Adrenal gland (tissue), 19 donors: ENCODE data around the gene GAL3ST1. TPM values are rescaled to one million over a fixed set of nuclear protein-coding genes. Genes with fewer than 3 reads are reported as not detected.
"Not testable (repeated sequence)": the region's sequence is repeated elsewhere in the genome, so short reads cannot be mapped to it uniquely, and the experiment has no call there.

Experiments
- DNase-seq, 7 donors: peaks; one replicate each; pipeline ENCODE4 v3.0.0-alpha.2; 2019 to 2020
- H3K27ac ChIP-seq, 5 donors: fragments of 200-600 bp; sonication (generic) in 4 of 5; 1 replicate in 3 of 5; 2 replicates in 2 of 5; pipeline versions ENCODE4 v1.5.1 to v1.8.0; 2016 to 2020; ENCODE audit warnings: mild to moderate bottlenecking in 1 of 5
- H3K27me3 ChIP-seq: fragments of 200-600 bp; 2 replicates; pipeline ENCODE4 v1.8.0; 2021
- H3K36me3 ChIP-seq, 2 donors: fragments of 200-600 bp; replicated peaks in 1 of 2; 1 replicate in 1 of 2; 2 replicates in 1 of 2; pipeline versions ENCODE4 v1.5.1 to v1.8.0; 2018 to 2022
- H3K4me1 ChIP-seq, 2 donors: fragments of 200-600 bp; replicated peaks in 1 of 2; 1 replicate in 1 of 2; 2 replicates in 1 of 2; pipeline versions ENCODE4 v1.5.1 to v1.8.0; 2018 to 2021
- H3K4me3 ChIP-seq, 4 donors: fragments of 200-600 bp; sonication (generic) in 3 of 4; one replicate each; pipeline ENCODE4 v1.5.1; 2016 to 2018
- H3K9me3 ChIP-seq, 3 donors: fragments of 200-600 bp; sonication (generic) in 1 of 3; replicated peaks in 1 of 3; 1 replicate in 2 of 3; 2 replicates in 1 of 3; pipeline versions ENCODE4 v1.5.1 to v1.8.0; 2016 to 2021
- POLR2A ChIP-seq, 2 donors: fragments of 450-650 bp; IDR thresholded peaks; one replicate each; pipeline ENCODE4 v1.6.1; 2017; ENCODE audit warnings: antibody characterized with exemption in 2 of 2, mild to moderate bottlenecking in 2 of 2, moderate library complexity in 1 of 2
- WGBS, 4 donors: extraction: QIAGEN DNeasy Blood & Tissue Kit in 2 of 4; methylation state at CpG; one replicate each; pipeline versions ENCODE4 v1.1.5 to v1.1.7; 2013 to 2017; 5-methylcytosine and 5-hydroxymethylcytosine counted together
- intact Hi-C, 2 donors: fragments of 100-400 bp; cut with DNase I; formaldehyde crosslinking; loops; one replicate each; pipeline versions ENCODE4 v1.14.1 to v1.15.0; 2022 to 2023
- long read RNA-seq, 10 donors: library from polyadenylated mRNA in 3 of 10; unstranded in 2 of 10; stranded (forward) in 1 of 10; transcript quantifications; one replicate each; pipeline ENCODE4 v2.0.0 and lab custom pipeline, GENCODE V29; 2021 to 2026
- polyA plus RNA-seq, 3 donors: library from polyadenylated mRNA; stranded (reverse); fragments of 200-250 nt in 2 of 3; fragments of 350-450 nt in 1 of 3; fragmentation: Illumina TruSeq in 1 of 3; extraction: RNeasy Lipid Tissue Mini Kit (QIAGEN cat#74804) in 1 of 3; gene quantifications; one replicate each; pipeline ENCODE4 v1.2.3, GENCODE V29; 2013 to 2014
- total RNA-seq, 9 donors: library from RNA; depleted of rRNA in 4 of 9; stranded (reverse); fragments of >200 nt in 4 of 9; fragments of 120-200 nt in 1 of 9; fragmentation: NEBNext Ultra II Directional in 1 of 9; extraction: Animal tissue kit (Norgen Biotek cat#: 25700) in 1 of 9; gene quantifications; one replicate each; pipeline versions ENCODE4 v1.1.0 to v1.2.4, GENCODE V29; 2013 to 2023
- TF ChIP-seq, protein P1 (sequence below), 6 experiments: fragments of 450-650 bp in 4 of 6; fragments of 200-600 bp in 2 of 6; sonication (generic) in 1 of 6; IDR thresholded peaks; 1 replicate in 5 of 6; 2 replicates in 1 of 6; pipeline versions ENCODE4 v1.5.1 to v1.8.0; 2016 to 2021; ENCODE audit warnings: antibody characterized with exemption in 6 of 6, mild to moderate bottlenecking in 2 of 6, moderate library complexity in 1 of 6
- donor health status: healthy with polysubstance abuse.
- donor health status: Bipolar disorder and iron deficiency.
- donor health status: DM: yes; HTN: yes; CAD: no.
- donor health status: DM: no; HTN: no; CAD: no.
- donor health status: DM: no; HTN: no; CAD: no.
- donor health status: DM: yes; HTN: yes; CAD: no.

Gene GAL3ST1, protein sequence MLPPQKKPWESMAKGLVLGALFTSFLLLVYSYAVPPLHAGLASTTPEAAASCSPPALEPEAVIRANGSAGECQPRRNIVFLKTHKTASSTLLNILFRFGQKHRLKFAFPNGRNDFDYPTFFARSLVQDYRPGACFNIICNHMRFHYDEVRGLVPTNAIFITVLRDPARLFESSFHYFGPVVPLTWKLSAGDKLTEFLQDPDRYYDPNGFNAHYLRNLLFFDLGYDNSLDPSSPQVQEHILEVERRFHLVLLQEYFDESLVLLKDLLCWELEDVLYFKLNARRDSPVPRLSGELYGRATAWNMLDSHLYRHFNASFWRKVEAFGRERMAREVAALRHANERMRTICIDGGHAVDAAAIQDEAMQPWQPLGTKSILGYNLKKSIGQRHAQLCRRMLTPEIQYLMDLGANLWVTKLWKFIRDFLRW
- total RNA-seq (under 1 TPM in 2 of 9 donors, not detected in 7; 0.31 to 0.33 TPM), polyA plus RNA-seq (under 1 TPM in 2 of 3 donors, not detected in 1; 0.57 to 0.72 TPM)
- long read RNA-seq, donor 1: 0 reads
- long read RNA-seq, donor 2: 0 reads
- long read RNA-seq, donor 3: 0 reads
- long read RNA-seq, donor 4: 0 reads
- long read RNA-seq, donor 5: 0 reads
- long read RNA-seq, donor 6: 0 reads
- long read RNA-seq, donor 7: 0 reads
- long read RNA-seq, donor 8: 0 reads
- long read RNA-seq, donor 9: 0 reads
- long read RNA-seq, donor 10: 0 reads

DNA sequence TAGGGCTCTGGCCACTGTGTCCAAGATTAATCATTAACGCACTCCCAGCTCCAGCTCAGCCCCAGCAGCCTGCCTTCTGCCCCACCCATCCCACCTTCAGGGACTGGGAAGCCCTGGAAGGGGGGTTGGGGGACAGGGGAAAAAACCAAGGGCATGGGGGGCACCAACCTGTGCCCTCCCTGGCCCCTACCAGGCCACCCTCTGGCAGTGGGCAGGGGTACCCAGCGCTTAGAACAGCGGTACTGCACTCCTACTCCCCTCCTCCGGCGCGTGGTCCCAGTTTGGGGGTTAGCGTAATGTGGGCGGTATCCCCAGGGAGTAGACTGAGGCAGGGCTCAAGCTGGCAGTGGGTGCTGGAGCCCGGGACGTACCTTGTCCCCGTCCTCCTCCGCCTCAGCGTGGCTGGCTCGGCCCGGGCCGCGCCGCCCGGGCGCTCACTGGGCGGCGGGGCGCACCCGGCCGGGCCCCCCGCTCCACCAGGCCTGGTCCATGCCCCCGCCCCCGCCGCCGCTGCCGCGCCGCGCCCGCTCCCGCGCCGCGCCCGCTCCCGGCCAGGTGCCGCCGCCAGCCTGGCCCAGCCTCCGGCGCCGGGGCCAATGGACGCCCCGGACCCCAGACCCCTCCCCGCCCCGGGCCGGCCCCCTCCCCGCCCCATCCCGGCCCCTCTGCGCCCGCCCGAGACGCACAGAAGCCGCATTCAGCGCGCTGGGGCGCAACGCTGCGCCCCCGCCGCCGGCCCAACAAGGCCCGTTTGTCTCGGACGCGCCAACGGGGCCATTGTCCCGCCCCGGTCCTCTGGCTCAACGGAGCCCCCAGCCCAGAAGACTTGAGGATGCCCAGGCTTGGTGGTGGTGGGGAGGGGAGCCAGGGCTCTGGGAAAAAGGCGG, at the start of gene GAL3ST1:
Gene GAL3ST1 (minus strand): TSS at position 571 of the 887 bp plus-strand sequence. CDS start 17,273 bp downstream, outside the sequence.
- 7 to 40% (median 13%) methylated on average over 1 to 69 of the region's 75 CpGs for WGBS, 4 donors
- no peaks in the 10 kb centered on the region for H3K27me3 ChIP-seq
- H3K4me3 ChIP-seq: no peak within 1 kb of the TSS
- no peak for DNase-seq
- H3K9me3 ChIP-seq: no peaks in the 10 kb centered on the region
- intact Hi-C loops: no loop called here
- peaks cover 0 to 36% of the 10 kb centered on the region in 2 donors for H3K36me3 ChIP-seq
- H3K27ac ChIP-seq: peak within 1 kb of the TSS in 1 of 5 donors; percentile 40
- TF ChIP-seq, protein P1, sequence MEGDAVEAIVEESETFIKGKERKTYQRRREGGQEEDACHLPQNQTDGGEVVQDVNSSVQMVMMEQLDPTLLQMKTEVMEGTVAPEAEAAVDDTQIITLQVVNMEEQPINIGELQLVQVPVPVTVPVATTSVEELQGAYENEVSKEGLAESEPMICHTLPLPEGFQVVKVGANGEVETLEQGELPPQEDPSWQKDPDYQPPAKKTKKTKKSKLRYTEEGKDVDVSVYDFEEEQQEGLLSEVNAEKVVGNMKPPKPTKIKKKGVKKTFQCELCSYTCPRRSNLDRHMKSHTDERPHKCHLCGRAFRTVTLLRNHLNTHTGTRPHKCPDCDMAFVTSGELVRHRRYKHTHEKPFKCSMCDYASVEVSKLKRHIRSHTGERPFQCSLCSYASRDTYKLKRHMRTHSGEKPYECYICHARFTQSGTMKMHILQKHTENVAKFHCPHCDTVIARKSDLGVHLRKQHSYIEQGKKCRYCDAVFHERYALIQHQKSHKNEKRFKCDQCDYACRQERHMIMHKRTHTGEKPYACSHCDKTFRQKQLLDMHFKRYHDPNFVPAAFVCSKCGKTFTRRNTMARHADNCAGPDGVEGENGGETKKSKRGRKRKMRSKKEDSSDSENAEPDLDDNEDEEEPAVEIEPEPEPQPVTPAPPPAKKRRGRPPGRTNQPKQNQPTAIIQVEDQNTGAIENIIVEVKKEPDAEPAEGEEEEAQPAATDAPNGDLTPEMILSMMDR (IDR thresholded peaks at IDR 0.05): no peak
- TF ChIP-seq POLR2A (IDR thresholded peaks at IDR 0.05): no peak
- H3K4me1 ChIP-seq: peaks cover 0 to 4% of the 10 kb centered on the region in 2 donors

DNA sequence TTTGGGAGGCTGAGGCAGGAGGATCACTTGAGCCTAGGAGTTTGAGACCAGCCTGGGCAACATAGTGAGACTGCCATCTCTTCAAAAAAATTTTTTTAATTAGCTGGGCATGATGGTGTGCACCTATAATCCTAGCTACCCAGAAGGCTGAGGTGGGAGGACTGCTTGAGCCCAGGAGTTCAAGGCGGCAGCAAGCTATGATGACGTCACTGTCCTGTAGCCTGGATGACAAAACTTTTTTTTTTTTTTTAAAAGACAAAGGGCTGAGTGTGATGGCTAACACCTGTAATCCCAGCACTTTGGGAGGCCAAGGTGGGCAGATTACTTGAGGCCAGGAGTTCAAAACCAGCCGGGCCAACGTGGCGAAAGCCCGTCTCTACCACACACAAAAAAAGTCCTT, 45.4 kb upstream of the GAL3ST1 start:
- not testable (repeated sequence) for H3K27ac ChIP-seq, H3K4me3 ChIP-seq, H3K9me3 ChIP-seq, DNase-seq, H3K27me3 ChIP-seq, H3K4me1 ChIP-seq
- peaks cover 0 to 40% of the 10 kb centered on the region in 2 donors for H3K36me3 ChIP-seq
- WGBS, 4 donors: 93 to 95% (median 94%) methylated on average over 6 of the region's 6 CpGs
- intact Hi-C loops: loop anchor here in 1 of 2 donors (10.0 kb wide), 1 partner anchor 285 kb away; no protein-coding TSS in a partner anchor

DNA sequence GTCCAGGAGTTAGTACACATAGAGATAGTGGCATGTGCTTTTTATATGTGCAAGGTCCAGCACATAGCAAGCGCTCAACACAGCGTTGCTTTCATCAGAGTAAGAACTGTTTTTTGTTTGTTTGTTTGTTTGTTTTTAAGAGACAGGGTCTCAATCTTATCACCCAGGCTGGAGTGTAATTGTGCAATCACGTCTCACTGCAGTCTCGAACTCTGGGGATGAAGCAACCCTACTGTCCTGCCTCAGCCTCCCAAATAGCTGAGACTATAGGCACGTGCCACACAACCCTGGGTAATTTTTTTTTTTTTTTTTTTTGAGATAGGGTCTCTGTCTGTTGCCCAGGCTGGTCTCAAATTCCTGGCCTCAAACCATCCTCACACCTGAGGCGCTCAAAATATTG, 43.4 kb upstream of the GAL3ST1 start:
- DNase-seq: no peak
- Histone ChIP-seq H3K4me3 (no peak overlapping the region), H3K36me3 (peaks cover 0 to 52% of the 10 kb centered on the region in 2 donors)

DNA sequence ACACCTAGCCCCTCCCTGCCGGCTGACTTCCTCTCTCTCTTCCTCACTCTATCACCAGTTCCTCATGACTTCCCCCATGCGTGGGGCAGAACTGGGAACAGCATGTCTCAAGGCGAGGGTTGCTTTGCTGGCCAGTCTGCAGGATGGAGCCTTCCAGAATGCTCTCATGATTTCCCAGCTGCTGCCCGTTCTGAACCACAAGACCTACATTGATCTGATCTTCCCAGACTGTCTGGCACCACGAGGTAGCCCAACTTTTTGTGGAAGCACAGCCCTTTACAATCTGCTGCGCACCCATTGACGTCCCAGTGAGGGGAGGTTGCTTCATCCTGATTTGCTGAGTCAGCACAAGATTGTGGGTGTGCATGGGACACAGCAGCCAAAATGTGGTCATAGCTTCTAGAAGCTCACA, 41.1 kb upstream of the GAL3ST1 start:
- H3K36me3 ChIP-seq: peaks cover 0 to 55% of the 10 kb centered on the region in 2 donors

More for the DNA sequence above, 43.4 kb upstream of the GAL3ST1 start:
- Histone ChIP-seq H3K9me3 (no peaks in the 10 kb centered on the region), H3K4me1 (no peaks in the 10 kb centered on the region), H3K27ac (no peak overlapping the region), H3K27me3 (no peaks in the 10 kb centered on the region)
- WGBS, 4 donors: 84 to 91% (median 89%) methylated on average over 6 of the region's 6 CpGs
- no peak for TF ChIP-seq POLR2A (IDR thresholded peaks at IDR 0.05)
- TF ChIP-seq, protein P1 (IDR thresholded peaks at IDR 0.05): no peak
- intact Hi-C loops: no loop called here

More for the DNA sequence above, 41.1 kb upstream of the GAL3ST1 start:
- no peaks in the 10 kb centered on the region for H3K9me3 ChIP-seq
- no peak overlapping the region for H3K4me3 ChIP-seq
- no peak for TF ChIP-seq POLR2A (IDR thresholded peaks at IDR 0.05)
- TF ChIP-seq, protein P1 (IDR thresholded peaks at IDR 0.05): no peak
- peak overlapping the region in 1 of 5 donors; percentile 47 for H3K27ac ChIP-seq
- intact Hi-C loops: no loop called here
- no peaks in the 10 kb centered on the region for H3K4me1 ChIP-seq
- 72 to 83% (median 75%) methylated on average over 7 of the region's 7 CpGs for WGBS, 4 donors
- peak in 2 of 7 donors; percentile 38 to 48 for DNase-seq
- H3K27me3 ChIP-seq: no peaks in the 10 kb centered on the region
